GM18507 (cell line): ENCODE results near the gene ANAPC2.

Experiments
- DNase-seq: peaks from one replicate; pipeline ENCODE4 v3.0.0; 2011; ENCODE audit warnings: low read depth; ENCODE audit not compliant: insufficient read length; ENCODE audit errors: extremely low spot score
- FAIRE-seq: peaks from 2 replicates; lab custom pipeline; 2011; peaks lifted over from hg19 to GRCh38; lab: Jason Lieb, UNC

The ANAPC2 gene

DNA sequence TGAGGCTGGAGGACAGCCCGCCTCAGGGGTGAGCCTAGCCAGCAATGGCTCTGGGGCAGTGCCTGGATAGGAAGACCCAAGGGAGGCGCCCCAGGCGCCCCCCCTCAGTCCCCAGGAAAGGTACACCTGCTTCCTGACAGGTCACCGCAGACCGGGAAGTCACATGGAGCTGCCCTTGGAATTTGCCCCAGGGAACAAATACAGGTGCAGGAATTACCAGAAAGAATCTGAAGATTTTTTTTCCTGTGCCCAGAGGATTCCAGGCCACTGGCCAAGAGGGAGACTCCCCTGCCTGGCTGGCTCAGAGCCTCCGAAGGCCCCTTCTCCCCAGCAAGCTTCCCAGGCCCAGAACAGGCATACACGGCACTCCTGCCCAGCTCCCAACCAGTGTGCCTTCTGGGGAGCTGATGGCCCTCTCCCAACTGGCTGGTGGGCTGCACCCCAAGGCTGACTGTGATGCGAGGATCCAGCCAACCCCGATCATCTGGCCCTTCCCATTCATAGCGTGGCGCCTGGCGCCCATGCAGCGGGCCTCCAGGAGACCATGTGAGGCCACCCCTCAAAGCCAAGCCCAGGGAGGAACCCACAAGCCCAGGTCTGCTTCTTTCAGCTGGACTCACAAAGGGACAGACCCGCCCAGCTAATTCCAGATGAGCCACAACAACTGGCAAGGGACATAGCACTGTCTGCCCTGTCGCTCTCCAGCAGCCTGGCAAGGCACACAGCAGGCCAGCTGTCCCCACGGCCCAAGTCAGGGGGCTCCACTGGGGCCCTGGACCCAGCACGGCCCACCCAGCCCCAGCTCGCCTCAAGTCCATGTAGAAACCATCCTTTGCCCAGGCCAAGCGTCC, 9.9 kb upstream of the ANAPC2 start:
- DNase-seq = no peak
- FAIRE-seq = no peak

DNA sequence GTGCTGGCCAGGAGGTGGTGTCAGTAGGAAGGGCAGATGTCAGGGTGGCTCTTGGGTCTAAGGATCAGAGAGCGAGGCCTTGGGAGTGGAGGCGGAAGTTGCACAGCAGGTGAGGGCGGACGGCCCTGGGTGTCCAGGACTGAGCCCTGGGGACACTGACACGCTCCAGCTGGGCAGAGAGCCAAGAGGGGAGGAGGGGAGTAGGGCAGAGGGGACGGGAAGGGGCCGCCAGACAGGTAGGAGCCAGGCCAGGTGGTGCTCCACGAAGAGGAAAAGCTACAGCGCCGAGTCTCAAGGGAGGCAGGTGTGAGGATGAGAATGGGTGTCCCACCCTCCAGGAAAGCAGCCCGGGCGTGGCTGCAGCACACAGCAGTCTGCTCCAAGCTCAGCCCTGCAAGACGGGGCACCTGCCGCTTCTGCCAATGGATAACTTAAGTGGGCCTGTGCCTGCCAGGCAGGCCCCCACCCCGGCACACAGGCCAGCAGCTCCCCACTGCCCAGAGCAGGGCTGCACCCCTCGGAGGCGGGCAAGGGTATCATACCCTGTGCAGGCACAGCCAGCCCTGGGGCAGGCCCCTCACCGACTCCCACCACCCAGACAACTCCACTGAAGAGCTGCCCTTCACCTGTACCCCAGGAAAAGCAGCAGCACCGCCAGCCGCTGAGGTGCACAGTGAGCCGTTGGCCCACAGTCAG, 7.3 kb upstream of the ANAPC2 start:
- no peak for DNase-seq
- no peak for FAIRE-seq

DNA sequence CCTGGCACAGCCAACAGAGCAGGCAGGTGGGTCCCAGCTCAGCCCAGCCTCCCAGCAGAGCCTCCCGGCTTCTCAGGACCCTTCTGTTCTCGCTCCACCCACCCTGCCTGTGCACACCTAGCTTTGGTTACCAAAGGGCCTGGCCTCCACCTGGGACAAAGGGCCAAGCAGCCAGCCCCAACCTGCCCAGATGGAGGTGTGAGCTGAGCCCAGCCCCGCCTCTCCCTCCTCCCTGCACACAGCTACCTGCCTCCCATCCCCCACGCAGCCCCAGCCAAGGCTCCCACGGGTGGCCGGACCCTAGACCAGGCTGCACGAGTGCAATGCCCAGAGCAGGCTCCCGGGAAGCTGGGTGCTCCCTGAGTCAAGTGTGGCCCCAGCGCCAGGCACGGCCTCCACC, 6.5 kb upstream of the ANAPC2 start:
- no peak for DNase-seq
- no peak for FAIRE-seq

DNA sequence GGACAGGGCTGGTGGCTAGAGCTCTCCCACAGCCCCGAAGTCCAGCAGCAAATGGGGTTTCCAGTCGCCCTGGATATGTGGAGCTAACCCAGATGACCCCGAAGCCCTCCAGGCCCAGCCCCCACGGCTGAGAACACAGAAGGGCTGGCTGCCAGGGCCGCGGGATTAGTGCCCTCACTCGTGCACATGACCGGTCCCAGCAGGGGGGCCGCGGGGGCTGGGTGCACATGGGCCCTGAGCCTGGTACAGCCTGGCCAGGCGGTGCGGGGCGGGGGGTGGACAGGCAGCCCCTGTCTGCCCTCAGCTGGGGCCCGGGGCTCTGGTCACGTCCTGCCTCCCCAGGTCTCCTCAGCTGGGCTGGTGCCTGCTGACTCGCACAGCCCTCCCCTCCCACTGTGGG, 6.0 kb upstream of the ANAPC2 start:
- DNase-seq = no peak
- no peak for FAIRE-seq

GRCh38 chr9:137193771-137194170, 5.4 kb upstream of the ANAPC2 start:
- DNase-seq (no peak), FAIRE-seq (no peak)

DNA sequence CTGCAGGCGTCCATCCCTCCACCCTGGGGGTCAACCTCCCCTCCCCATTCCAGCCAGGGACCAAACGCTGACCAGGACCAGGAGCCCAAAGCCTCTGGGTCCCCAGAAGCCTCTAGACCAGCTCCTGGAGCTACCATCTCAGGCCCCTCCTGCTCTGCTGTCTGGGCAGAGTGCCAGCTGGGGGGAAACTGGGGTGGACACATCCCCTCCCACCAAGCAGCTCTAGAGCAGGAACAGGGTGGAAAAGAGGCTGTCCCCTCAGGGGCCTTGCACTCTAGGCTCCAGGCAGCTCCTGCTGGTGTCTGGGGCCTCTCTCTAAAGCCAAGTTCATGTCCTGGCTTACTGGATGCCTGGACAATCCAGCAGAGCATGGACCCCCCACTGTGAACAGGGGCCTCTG, 4.5 kb upstream of the ANAPC2 start:
- FAIRE-seq (no peak), DNase-seq (no peak)

DNA sequence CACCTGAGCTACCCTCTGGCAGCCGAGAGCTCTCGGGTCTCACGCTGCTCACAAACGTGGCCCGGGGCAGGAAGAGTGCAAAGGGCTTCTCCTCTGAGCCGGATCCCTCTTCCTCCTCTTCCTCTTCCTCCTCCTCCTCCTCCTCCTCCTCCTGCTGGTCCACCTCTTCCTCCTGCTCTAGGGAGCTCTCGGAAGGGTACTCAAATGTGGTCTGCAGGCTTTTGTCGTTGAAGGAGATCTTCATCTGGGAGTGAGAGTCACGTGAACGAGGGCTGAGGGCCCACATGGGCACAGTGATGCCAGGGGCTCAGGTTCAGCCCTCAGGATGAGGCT, 4.1 kb upstream of the ANAPC2 start:
- FAIRE-seq (no peak), DNase-seq (no peak)

GRCh38 chr9:137191691-137192447, 3.5 kb upstream of the ANAPC2 start:
- FAIRE-seq (no peak), DNase-seq (no peak)

DNA sequence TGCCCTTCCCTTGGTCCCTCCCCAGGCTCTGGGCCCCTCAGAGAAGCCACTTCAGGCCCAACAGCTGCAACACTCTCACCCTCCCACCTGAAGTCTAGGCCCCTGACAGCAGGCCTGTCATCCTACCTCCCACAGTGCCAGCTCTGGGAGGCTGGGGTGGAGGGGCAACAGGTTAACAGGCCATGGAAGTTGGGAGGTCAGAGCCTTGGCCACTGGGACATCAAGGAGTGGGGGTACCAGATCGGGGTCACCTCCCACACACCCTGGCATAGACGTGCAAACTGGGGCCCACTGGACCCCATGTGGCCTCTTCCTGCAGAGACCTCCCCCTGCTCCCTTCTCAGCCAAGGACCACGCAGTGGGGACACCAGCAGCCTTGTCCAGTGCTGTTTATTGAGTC, 2.9 kb upstream of the ANAPC2 start:
- no peak for DNase-seq
- no peak for FAIRE-seq

GRCh38 chr9:137190315-137190856, 2.0 kb upstream of the ANAPC2 start:
- FAIRE-seq = no peak

DNA sequence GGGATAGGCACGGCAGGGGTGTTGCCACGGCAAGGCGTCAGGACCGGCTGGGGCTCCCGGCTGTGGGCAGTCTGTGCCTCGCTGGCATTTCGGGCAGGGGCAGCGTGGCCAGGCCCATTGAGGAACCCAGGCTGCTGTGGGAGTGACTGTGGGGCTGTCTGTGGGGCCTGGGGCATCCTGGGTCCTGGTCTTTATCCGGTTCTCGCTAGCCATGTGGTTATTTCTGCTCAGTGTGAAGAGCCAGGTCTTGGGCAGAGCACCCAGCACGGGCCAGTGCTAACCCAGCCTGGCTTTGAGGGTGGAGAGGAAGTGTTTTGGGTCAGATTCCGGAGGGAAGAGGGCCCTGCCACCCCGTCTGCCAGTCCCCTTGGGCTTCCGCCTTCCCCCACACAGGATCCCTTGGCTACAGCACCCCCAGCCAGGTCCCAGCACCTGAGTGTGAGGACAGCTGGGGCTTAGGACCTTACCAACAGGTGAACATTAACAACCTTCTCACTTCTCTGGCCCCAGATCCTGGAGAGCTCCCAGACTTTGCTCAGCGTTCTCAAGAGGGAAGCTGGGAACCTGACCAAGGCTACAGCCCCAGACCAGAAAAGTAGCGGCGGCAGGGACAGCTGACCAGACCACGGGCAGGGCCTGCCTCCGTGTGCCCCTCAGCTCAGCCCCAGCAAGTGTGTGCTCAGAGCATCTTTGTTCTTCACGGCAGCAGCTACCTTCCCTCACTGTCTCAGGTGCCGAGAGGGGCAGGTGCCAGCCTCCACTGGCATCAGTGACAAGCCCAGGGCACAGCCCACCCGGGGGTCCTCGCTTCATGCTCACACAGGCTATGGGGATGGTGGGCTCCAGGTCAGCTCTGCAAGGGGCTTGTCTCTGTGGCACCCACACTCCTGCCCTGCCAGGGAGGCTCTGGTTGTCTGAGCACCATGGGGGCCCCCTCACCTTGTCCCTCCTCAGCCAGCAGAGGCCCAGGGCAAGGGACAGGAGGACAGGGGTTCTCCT, 1.2 kb upstream of the ANAPC2 start:
- DNase-seq (no peak), FAIRE-seq (no peak)

More at GRCh38 chr9:137190315-137190856, 2.0 kb upstream of the ANAPC2 start:
- no peak for DNase-seq

GRCh38 chr9:137188086-137188489, 272 bp downstream of the ANAPC2 start:
- DNase-seq (no peak), FAIRE-seq (no peak)

DNA sequence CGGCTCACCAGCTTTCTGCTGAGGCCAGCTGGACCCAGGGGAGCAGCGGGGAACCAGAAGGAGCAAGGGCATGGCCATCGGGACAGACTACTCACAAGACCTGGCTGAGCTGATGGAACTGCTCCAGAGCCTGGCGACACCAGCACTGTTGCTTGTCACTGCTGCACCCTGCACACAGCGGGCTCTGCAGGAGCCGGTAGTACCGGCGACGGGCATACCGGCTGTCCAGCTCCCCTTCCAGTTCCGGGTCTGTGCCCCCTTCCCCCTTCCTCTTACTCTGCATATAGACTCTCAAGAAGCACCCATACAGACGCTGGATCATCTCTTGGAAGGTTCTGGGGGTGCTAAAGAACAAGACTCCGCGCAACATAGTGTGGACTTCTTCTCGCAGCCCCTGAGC, 974 bp downstream of the ANAPC2 start:
- no peak for FAIRE-seq

DNA sequence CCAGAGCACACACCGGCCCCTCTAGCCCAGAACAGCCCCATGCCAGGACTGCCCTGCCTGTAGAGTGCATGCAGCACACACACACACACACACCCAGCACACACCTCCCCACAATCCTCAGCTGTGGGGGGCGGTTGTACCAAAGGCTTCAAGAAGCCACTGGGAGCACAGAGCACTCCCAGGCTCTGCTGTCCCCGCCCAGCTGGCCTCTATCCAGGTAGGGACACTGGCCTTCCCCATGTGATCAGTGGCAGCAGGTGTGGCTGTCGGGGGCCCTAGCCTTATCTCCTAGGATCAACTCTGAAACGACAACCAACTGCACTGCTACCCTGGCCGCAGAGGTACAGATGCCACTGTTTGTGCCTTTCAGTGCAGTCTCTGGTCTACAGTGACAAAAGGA, 2.0 kb downstream of the ANAPC2 start:
- DNase-seq = no peak
- no peak for FAIRE-seq

More for the DNA sequence above, 974 bp downstream of the ANAPC2 start:
- DNase-seq = no peak

DNA sequence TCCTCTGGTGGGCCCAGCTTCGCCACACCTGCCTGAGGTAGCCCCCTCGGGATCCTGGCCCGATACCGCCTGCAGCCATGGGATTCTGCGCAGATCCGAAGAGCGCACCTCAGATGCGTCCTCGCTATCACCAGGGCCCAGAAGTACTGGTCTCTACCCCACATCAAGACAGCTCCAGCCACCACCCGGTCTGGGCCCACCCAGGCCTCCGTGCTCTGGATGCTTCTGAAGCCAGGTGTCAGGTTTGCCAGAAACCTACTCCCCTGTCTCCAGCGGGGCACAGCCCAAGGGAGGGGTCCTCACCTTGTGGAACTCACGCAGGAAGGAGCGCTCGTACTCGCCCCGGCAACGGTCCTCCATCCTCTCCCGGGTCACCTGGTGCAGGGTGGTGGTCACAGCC, 2.4 kb downstream of the ANAPC2 start:
- no peak for FAIRE-seq
- DNase-seq = no peak

DNA sequence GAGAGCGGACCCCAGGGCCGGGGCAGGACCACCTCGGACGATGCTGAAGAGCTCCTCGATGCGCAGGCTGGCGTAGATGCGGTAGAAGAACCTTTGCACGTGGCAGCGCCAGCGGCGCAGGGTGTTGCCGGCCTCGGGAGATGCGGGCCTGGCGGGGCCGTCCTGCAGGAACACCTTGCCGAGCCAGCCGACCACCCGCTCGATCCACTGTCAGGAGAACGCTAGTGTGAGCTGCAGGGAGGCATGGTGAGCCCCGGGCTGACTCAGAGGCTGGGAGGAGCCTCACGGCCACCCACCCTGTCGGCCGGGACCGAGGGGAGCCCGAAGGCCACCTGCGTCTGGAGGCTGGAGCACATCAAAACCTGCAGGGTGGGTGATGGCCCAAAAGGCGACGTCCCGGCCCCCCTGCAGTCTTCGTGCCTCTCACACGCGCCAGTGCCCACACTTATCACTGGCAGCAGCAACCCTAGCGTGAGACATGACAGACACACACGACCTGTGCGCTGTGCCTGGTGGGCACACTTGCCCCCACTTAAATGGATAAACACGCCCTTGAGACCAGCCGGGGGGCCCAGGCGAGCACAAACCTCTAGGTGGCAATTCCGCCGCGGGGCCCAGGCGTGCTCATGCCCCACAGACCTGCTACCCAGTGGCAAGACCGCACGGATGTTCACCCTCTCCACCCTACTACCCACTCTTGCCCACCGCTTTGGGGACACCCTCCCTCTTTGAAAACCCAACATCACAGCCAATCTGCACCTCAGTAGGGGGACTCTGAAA, 3.3 kb downstream of the ANAPC2 start:
- DNase-seq = no peak
- FAIRE-seq = no peak

- no peak for FAIRE-seq
Measured at GRCh38 chr9:137183980-137184595, 4.3 kb downstream of the ANAPC2 start.

GRCh38 chr9:137182836-137183235, 5.5 kb downstream of the ANAPC2 start:
- DNase-seq (no peak), FAIRE-seq (no peak)

More at GRCh38 chr9:137183980-137184595, 4.3 kb downstream of the ANAPC2 start:
- no peak for DNase-seq
